A549 (cell line): ENCODE data around the gene TSC22D1. TPM values are rescaled to one million over a fixed set of nuclear protein-coding genes. Genes with fewer than 3 reads are reported as not detected.

Experiments
- ATAC-seq, 2 experiments: fragments of 200-7000 bp in 1 of 2; fragments of >200 bp in 1 of 2; cut with Nextera tagmentation in 1 of 2; cut with Tn5 transposase in 1 of 2; 3 replicates each; pipeline versions ENCODE4 v1.8.0 to v1.9.1; 2018 to 2020; ENCODE audit warnings: mild to moderate bottlenecking in 1 of 2, moderate library complexity in 1 of 2
- CTCF ChIA-PET: fragments of 300-600 bp; sonication (Branson Sonifier 250); formaldehyde crosslinking; extraction: SDS; loops from one replicate; lab custom pipeline; 2021; ENCODE audit warnings: antibody characterized with exemption, inconsistent platforms; lab: Yijun Ruan, JAX
- POLR2A ChIA-PET: fragments of 350-600 bp; formaldehyde crosslinking; extraction: SDS; loops from one replicate; lab custom pipeline; 2021; ENCODE audit warnings: antibody characterized with exemption, inconsistent platforms; lab: Yijun Ruan, JAX
- DNase-seq, 2 experiments: peaks; one replicate each; pipeline versions ENCODE4 v3.0.0 to v3.0.0-alpha.2; 2011 to 2016; ENCODE audit warnings: low read depth in 1 of 2, low spot score in 1 of 2
- FAIRE-seq: peaks from 2 replicates; lab custom pipeline; 2011; peaks lifted over from hg19 to GRCh38; lab: Jason Lieb, UNC
- H3K27ac ChIP-seq, 2 experiments: fragments of >200 bp; sonication (Bioruptor Twin); formaldehyde crosslinking; 3 replicates each; pipeline ENCODE4 v1.5.1; 2016 to 2017
- H3K4me1 ChIP-seq: fragments of >200 bp; sonication (Bioruptor Twin); formaldehyde crosslinking; 3 replicates; pipeline ENCODE4 v1.6.1; 2016
- H3K4me2 ChIP-seq: fragments of >200 bp; sonication (Bioruptor Twin); formaldehyde crosslinking; 3 replicates; pipeline ENCODE4 v1.6.1; 2016
- H3K4me3 ChIP-seq: fragments of >200 bp; sonication (Bioruptor Twin); formaldehyde crosslinking; 3 replicates; pipeline ENCODE4 v1.5.1; 2016
- H3K9me3 ChIP-seq: fragments of >200 bp; sonication (Bioruptor Twin); formaldehyde crosslinking; 3 replicates; pipeline ENCODE4 v1.6.1; 2016
- CBX2 ChIP-seq: fragments of 200-600 bp; sonication (generic); IDR thresholded peaks from 2 replicates; pipeline ENCODE4 v1.6.1; 2016; ENCODE audit warnings: low read depth, mild to moderate bottlenecking, borderline replicate concordance
- CEBPB ChIP-seq, 2 experiments: fragments of >200 bp in 1 of 2; sonication (Bioruptor Twin) in 1 of 2; formaldehyde crosslinking in 1 of 2; IDR thresholded peaks; 2 replicates each; pipeline ENCODE4 v1.6.1; 2012 to 2016
- CHD2 ChIP-seq: fragments of 150-350 bp; IDR thresholded peaks from 2 replicates; pipeline ENCODE4 v1.6.1; 2014; ENCODE audit warnings: low read length; ENCODE audit not compliant: partially characterized antibody
- E2F6 ChIP-seq: IDR thresholded peaks from 2 replicates; pipeline ENCODE4 v1.6.1; 2012; ENCODE audit warnings: low read depth, borderline replicate concordance
- EHF ChIP-seq: fragments of 250-450 bp; sonication (Bioruptor Pico); IDR thresholded peaks from 2 replicates; pipeline ENCODE4 v1.5.0; 2020; ENCODE audit warnings: mild to moderate bottlenecking
- FOSB ChIP-seq: fragments of 250-450 bp; sonication (Bioruptor Pico); IDR thresholded peaks from 2 replicates; pipeline ENCODE4 v1.5.0; 2020; ENCODE audit warnings: mild to moderate bottlenecking, moderate library complexity
- FOSL2 ChIP-seq, 2 experiments: fragments of 450-650 bp in 1 of 2; fragments of >200 bp in 1 of 2; sonication (Bioruptor Twin) in 1 of 2; formaldehyde crosslinking; IDR thresholded peaks; 2 replicates each; pipeline versions ENCODE4 v1.5.0 to v1.6.1; 2016 to 2020; ENCODE audit warnings: mild to moderate bottlenecking in 1 of 2, moderate library complexity in 1 of 2
- FOXS1 ChIP-seq: fragments of 250-450 bp; sonication (Bioruptor Pico); IDR thresholded peaks from 2 replicates; pipeline ENCODE4 v1.5.0; 2020; ENCODE audit warnings: mild to moderate bottlenecking, moderate library complexity
- GATA3 ChIP-seq: IDR thresholded peaks from 2 replicates; pipeline ENCODE4 v1.6.1; 2012; ENCODE audit warnings: borderline replicate concordance
- HMGXB4 ChIP-seq: fragments of 250-450 bp; sonication (Bioruptor Pico); IDR thresholded peaks from 2 replicates; pipeline ENCODE4 v1.5.0; 2021; ENCODE audit warnings: mild to moderate bottlenecking, moderate library complexity, borderline replicate concordance
- HOXB13 ChIP-seq: fragments of 250-450 bp; sonication (Bioruptor Pico); IDR thresholded peaks from 2 replicates; pipeline ENCODE4 v1.5.0; 2020; ENCODE audit warnings: low read depth, mild to moderate bottlenecking, moderate library complexity
- JUN ChIP-seq, 2 experiments: fragments of >200 bp; sonication (Bioruptor Twin); formaldehyde crosslinking; IDR thresholded peaks; 2 replicates in 1 of 2; 3 replicates in 1 of 2; pipeline ENCODE4 v1.6.1; 2016 to 2017
- MAFK ChIP-seq: fragments of 450-650 bp; IDR thresholded peaks from 2 replicates; pipeline ENCODE4 v1.6.1; 2014; ENCODE audit not compliant: partially characterized antibody
- PHF8 ChIP-seq: fragments of 200-600 bp; sonication (generic); IDR thresholded peaks from 2 replicates; pipeline ENCODE4 v1.6.1; 2016; ENCODE audit warnings: low read depth, mild to moderate bottlenecking, antibody characterized with exemption, moderate library complexity, borderline replicate concordance
- POLR2A ChIP-seq: IDR thresholded peaks from 2 replicates; pipeline ENCODE4 v1.6.1; 2012; ENCODE audit warnings: mild to moderate bottlenecking, low read length
- RAD21 ChIP-seq, 2 experiments: fragments of >200 bp in 1 of 2; sonication (Bioruptor Twin) in 1 of 2; formaldehyde crosslinking in 1 of 2; IDR thresholded peaks in 1 of 2; conservative IDR thresholded peaks in 1 of 2; 2 replicates in 1 of 2; 3 replicates in 1 of 2; pipeline ENCODE4 v1.6.1; 2012 to 2018; ENCODE audit warnings: inconsistent platforms in 1 of 2
- RNF2 ChIP-seq: fragments of 200-600 bp; sonication (generic); IDR thresholded peaks from 2 replicates; pipeline ENCODE4 v1.6.1; 2016; ENCODE audit warnings: low read depth, mild to moderate bottlenecking, antibody characterized with exemption, moderate library complexity, borderline replicate concordance
- TFCP2L1 ChIP-seq: fragments of 250-450 bp; sonication (Bioruptor Pico); IDR thresholded peaks from 2 replicates; pipeline ENCODE4 v1.5.0; 2021; ENCODE audit warnings: mild to moderate bottlenecking
- TP53 ChIP-seq: fragments of 250-450 bp; sonication (Bioruptor Pico); IDR thresholded peaks from 2 replicates; pipeline ENCODE4 v1.5.0; 2021; ENCODE audit warnings: mild to moderate bottlenecking, moderate library complexity
- ZC3H11A ChIP-seq: fragments of 450-650 bp; IDR thresholded peaks from 2 replicates; pipeline ENCODE4 v1.6.1; 2014; ENCODE audit warnings: antibody characterized with exemption, mild to moderate bottlenecking
- WGBS: methylation state at CpG from one replicate; pipeline ENCODE4 v1.1.6; 2017; ENCODE audit errors: missing lambda C conversion rate; 5-methylcytosine and 5-hydroxymethylcytosine counted together
- polyA plus RNA-seq, 4 experiments: library from polyadenylated mRNA; depleted of rRNA in 3 of 4; stranded (reverse); fragments of >200 nt; fragmentation: RNase III in 1 of 4; extraction: RNeasy Plus Mini Kit Qiagen cat#74134 plus additional on column Dnase treatment in 1 of 4; gene quantifications; 2 replicates in 3 of 4; 3 replicates in 1 of 4; pipeline ENCODE4 v1.2.3, GENCODE V29; 2011 to 2017
- TF ChIP-seq, protein P1 (sequence below): fragments of >200 bp; sonication (Bioruptor Twin); formaldehyde crosslinking; IDR thresholded peaks from 3 replicates; pipeline ENCODE4 v1.6.1; 2016
- TF ChIP-seq, protein P2 (sequence below): fragments of >200 bp; sonication (Bioruptor Twin); formaldehyde crosslinking; IDR thresholded peaks from 3 replicates; pipeline ENCODE4 v1.5.1; 2016

The TSC22D1 gene
- polyA plus RNA-seq, 2 of the 4 experiments (the other 2 are of a cell fraction), result 66.8 to 196 TPM

- TF ChIP-seq PHF8, result peak; percentile 36
- peak in 1 of 2 experiments; percentile 34; a peak in 4 of 5 replicates for TF ChIP-seq RAD21 (conservative IDR thresholded peaks at IDR 0.05 in 1 of 2, IDR thresholded peaks at IDR 0.05 in 1 of 2)
- TF ChIP-seq, protein P1, sequence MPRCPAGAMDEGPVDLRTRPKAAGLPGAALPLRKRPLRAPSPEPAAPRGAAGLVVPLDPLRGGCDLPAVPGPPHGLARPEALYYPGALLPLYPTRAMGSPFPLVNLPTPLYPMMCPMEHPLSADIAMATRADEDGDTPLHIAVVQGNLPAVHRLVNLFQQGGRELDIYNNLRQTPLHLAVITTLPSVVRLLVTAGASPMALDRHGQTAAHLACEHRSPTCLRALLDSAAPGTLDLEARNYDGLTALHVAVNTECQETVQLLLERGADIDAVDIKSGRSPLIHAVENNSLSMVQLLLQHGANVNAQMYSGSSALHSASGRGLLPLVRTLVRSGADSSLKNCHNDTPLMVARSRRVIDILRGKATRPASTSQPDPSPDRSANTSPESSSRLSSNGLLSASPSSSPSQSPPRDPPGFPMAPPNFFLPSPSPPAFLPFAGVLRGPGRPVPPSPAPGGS, result peak; percentile 93
- TF ChIP-seq EHF (CRISPR knock-in tag), result no peak
- TF ChIP-seq CBX2, result no peak
- no peak for TF ChIP-seq CEBPB (IDR thresholded peaks at IDR 0.05)
- peak; percentile 78 to 94; a peak in 4 of 5 replicates for TF ChIP-seq JUN (IDR thresholded peaks at IDR 0.05)
- peak; percentile 98 for TF ChIP-seq POLR2A
- TF ChIP-seq TFCP2L1 (CRISPR knock-in tag), result no peak
- no peak for TF ChIP-seq RNF2
- no peak for TF ChIP-seq FOSB
- TF ChIP-seq GATA3, result no peak
- Histone ChIP-seq H3K4me3 (peak overlapping the region; percentile 91), H3K4me2 (peak overlapping the region; percentile 91), H3K9me3 (no peaks in the 10 kb centered on the region), H3K4me1 (peaks cover 35% of the 10 kb centered on the region), H3K27ac (peak overlapping the region; percentile 94 to 97)
- 3% methylated on average over 24 of the region's 38 CpGs for whole genome bisulfite sequencing
- peak; percentile 72 to 90 for DNase-seq
- peak; percentile 91 to 93 for ATAC-seq
- POLR2A ChIA-PET, result interaction anchor here (0.6 to 2.9 kb wide), 38 partner anchors 9 to 557 kb away, joined by 3 to 80 read pairs (median 4); partner anchors contain the start of genes CCDC122 and LACC1
- no peak for FAIRE-seq
- CTCF ChIA-PET, result interaction anchor here (0.9 to 6.1 kb wide), 16 partner anchors 13 to 532 kb away, joined by 3 to 43 read pairs (median 4); no protein-coding TSS in a partner anchor
Measured at GRCh38 chr13:44436589-44437337, 139.4 kb downstream of the TSC22D1 start.

DNA sequence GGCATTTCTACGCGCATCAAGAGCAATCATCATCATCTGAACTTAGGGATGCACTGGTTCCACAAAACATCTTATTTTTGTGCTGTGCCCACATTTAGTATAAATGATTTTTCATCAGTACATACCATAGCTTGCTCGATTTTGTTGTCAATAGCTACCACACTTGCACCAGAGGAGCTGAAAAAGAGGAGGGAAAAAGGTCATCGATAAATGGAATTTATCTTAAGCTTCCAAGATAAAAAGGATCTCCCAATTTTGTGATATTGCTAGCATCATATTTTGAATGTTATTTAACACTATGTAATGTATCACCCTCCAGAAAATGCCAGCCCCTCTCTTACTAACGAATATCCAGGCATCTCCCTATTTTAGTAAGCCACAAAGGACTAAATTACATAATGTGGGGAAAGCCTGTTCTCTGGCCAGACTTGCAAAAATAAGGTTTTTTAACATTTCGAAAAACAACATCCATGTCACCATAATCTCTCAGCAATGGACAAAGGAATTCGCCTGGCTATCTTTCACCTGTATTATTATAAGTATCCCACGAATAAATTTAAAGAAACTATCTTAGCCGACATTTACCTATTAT is 140.1 kb downstream of the TSC22D1 start:
- H3K4me1 ChIP-seq, result peaks cover 42% of the 10 kb centered on the region
- 0 out of 2 replicates have a peak, but pooled peaks have one; percentile 9 for TF ChIP-seq FOSB
- no peak for TF ChIP-seq FOXS1
- TF ChIP-seq, all 56 proteins: peak for 1
- ChIA-PET CTCF (interaction anchor here (1.0 to 6.1 kb wide), 7 partner anchors 125 to 531 kb away, joined by 3 to 43 read pairs (median 6); no protein-coding TSS in a partner anchor), POLR2A (interaction anchor here (0.6 to 2.9 kb wide), 27 partner anchors 10 to 557 kb away, joined by 3 to 80 read pairs (median 7); partner anchors contain the start of genes CCDC122 and LACC1)
- DNase-seq (no peak), FAIRE-seq (no peak), ATAC-seq (no peak)
- WGBS, result under 1% methylated on average over 9 of the region's 9 CpGs
- Histone ChIP-seq H3K9me3 (no peaks in the 10 kb centered on the region), H3K4me3 (peak overlapping the region; percentile 91), H3K4me2 (peak overlapping the region; percentile 69), H3K27ac (peak overlapping the region; percentile 94 to 97)

DNA sequence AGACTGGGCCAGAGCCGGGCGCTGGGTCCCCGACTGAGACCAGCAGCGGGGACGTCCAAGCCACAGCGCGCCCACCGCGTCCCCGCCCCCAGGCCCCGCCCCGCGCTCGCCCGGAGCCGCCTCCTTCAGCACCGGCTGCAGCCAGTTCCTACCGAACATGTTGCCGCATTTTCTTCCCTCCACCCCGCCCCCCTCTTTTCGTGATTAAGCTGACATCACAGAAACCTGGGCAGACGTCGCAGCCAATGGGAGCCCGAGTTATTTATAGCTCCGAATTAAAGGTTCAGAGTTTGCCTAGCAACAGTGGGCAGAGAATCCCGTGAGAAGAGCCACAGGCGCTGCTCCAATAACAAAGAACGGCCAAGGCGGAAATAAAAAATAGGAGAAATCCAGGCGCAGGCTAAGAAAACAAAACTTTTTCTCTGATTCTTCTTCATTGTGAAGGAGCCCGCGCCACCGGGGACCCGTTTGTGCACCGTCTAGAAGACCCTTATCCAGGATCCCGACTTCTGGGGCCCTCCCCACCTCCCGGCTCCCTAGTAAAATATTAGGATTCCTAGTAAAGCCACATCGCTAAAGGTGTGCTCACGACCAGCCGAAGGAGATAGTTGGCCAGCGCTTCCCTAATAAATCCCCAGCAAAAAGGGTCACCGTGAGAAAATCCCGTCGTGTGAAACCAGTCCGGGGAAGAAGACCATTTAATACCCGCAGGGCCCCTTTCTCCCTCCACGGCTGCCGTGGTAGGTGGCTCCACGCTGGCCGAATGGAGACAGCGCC is 140.8 kb downstream of the TSC22D1 start:
- peak overlapping the region; percentile 91 for H3K4me3 ChIP-seq
- H3K4me2 ChIP-seq, result peak overlapping the region; percentile 69
- H3K27ac ChIP-seq, result peak overlapping the region; percentile 94 to 97
- ChIA-PET POLR2A (interaction anchor here (0.6 to 2.9 kb wide), 22 partner anchors 34 to 526 kb away, joined by 3 to 80 read pairs (median 6); no protein-coding TSS in a partner anchor), CTCF (interaction anchor here (1.0 to 6.1 kb wide), 2 partner anchors 524 to 530 kb away, joined by 3 to 38 read pairs; no protein-coding TSS in a partner anchor)
- peaks cover 43% of the 10 kb centered on the region for H3K4me1 ChIP-seq
- H3K9me3 ChIP-seq, result no peaks in the 10 kb centered on the region
- ATAC-seq, result peak; percentile 64 to 68
- no peak for FAIRE-seq
- DNase-seq, result peak; percentile 69 to 94
- WGBS, result under 1% methylated on average over 30 of the region's 51 CpGs
- TF ChIP-seq HMGXB4 (CRISPR knock-in tag) (no peak), FOSL2 (IDR thresholded peaks at IDR 0.05) (no peak), FOSL2 (CRISPR knock-in tag; IDR thresholded peaks at IDR 0.05) (no peak), JUN (IDR thresholded peaks at IDR 0.05) (peak; percentile 36 to 78; a peak in 4 of 5 replicates), CHD2 (peak; percentile 74), E2F6 (no peak), HOXB13 (CRISPR knock-in tag) (no peak), ZC3H11A (no peak), TP53 (CRISPR knock-in tag) (no peak), MAFK (peak; percentile 95), CEBPB (IDR thresholded peaks at IDR 0.05) (no peak)
- TF ChIP-seq, protein P2, sequence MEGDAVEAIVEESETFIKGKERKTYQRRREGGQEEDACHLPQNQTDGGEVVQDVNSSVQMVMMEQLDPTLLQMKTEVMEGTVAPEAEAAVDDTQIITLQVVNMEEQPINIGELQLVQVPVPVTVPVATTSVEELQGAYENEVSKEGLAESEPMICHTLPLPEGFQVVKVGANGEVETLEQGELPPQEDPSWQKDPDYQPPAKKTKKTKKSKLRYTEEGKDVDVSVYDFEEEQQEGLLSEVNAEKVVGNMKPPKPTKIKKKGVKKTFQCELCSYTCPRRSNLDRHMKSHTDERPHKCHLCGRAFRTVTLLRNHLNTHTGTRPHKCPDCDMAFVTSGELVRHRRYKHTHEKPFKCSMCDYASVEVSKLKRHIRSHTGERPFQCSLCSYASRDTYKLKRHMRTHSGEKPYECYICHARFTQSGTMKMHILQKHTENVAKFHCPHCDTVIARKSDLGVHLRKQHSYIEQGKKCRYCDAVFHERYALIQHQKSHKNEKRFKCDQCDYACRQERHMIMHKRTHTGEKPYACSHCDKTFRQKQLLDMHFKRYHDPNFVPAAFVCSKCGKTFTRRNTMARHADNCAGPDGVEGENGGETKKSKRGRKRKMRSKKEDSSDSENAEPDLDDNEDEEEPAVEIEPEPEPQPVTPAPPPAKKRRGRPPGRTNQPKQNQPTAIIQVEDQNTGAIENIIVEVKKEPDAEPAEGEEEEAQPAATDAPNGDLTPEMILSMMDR, result no peak
